HG02588 (cell line): ENCODE measurements around the gene HES6.
"Not testable (repeated sequence)": the region's sequence is repeated elsewhere in the genome, so short reads cannot be mapped to it uniquely, and the experiment has no call there.

Experiments used
- ATAC-seq: cut with Tn5 transposase; IDR thresholded peaks from one replicate; pipeline ENCODE4 v1.9.1; 2021; ENCODE audit warnings: mild to moderate bottlenecking, moderate library complexity; ENCODE audit not compliant: unreplicated experiment

Gene HES6

GRCh38 chr2:238274152-238274865 lies 34.5 kb upstream of the HES6 start:
- ATAC-seq, result no peak

DNA sequence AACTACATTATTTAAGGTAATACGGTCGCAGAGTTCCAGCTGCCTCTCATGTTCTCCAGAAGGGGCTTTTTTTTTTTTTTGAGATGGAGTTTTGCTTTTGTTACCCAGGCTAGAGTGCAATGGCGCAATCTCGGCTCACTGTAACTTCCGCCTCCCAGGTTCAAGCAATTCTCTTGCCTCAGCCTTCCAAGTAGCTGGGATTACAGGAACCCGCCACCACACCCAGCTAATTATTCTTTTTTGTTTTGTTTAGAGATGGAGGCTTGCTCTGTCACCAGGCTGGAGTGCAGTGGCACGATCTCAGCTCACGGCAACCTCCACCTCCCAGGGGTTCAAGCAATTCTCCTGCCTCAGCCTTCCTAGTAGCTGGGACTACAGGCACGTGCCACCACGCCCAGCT lies 33.6 kb upstream of the HES6 start:
- not testable (repeated sequence) for ATAC-seq

DNA sequence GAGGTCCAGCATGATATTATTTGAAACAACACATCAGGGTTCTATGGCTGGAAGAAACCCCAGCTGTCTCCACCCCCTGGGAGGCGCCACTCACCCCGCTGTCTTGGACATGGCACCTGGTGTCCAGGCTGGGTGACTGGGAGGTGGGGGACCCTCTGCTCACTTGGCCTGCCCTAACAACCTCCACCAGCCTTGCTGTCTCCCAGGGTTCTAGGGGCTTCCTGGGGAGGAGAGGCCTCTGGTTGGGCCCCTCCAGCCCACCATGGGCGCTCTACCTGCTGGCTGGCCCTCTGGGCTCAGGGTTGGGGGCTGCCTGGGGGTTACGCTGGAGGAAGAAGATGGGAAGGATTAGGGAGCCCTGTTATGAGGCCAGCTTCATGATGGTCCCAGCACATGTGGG lies 32.3 kb upstream of the HES6 start:
- no peak for ATAC-seq

- ATAC-seq, result not testable (repeated sequence)
Measured at GRCh38 chr2:238271686-238272085, 31.8 kb upstream of the HES6 start.

DNA sequence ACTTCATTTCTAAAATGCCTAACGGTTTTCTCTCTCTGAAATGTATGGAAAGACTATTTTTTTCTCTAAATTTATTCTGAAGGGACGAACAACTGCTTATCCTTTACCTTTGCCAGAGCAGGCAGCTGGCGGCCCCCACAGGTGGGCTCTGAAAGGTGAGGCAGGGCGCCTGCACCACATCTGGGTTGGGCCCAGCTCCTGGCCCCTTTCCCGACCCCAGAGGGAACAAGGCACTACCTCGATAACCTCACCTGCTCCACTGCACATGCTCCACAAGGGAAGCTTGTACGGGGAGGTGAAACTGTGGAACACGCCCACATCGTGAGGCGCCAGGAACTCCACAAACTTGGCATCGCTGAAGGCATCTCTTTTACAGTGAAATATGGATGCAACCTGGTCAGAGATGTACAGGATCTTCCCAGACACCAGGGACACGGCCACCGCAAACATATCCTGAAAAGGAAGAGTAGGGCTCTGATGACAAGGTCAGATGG lies 31.3 kb upstream of the HES6 start:
- ATAC-seq, result no peak

- no peak for ATAC-seq
Measured at GRCh38 chr2:238270606-238271005, 30.8 kb upstream of the HES6 start.

DNA sequence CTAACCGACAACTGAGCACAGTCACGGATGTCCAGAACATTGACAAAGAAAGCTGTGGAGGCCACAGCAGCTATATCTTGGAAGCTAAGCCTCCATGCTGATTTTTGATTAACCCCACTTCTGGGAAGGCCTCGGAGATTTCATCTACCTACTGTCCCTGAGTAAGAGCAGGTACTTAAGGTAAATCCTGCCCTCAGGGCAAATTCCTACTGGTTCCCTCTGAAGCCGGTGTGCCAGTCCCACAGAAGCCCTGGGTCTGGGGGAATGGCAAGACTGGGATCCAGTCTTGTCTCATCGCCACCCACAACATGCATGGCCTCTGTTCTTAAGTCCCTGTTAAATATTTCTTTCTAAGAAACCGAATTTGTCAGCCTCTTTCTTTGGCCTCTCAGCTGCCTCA lies 29.9 kb upstream of the HES6 start:
- ATAC-seq, result no peak

DNA sequence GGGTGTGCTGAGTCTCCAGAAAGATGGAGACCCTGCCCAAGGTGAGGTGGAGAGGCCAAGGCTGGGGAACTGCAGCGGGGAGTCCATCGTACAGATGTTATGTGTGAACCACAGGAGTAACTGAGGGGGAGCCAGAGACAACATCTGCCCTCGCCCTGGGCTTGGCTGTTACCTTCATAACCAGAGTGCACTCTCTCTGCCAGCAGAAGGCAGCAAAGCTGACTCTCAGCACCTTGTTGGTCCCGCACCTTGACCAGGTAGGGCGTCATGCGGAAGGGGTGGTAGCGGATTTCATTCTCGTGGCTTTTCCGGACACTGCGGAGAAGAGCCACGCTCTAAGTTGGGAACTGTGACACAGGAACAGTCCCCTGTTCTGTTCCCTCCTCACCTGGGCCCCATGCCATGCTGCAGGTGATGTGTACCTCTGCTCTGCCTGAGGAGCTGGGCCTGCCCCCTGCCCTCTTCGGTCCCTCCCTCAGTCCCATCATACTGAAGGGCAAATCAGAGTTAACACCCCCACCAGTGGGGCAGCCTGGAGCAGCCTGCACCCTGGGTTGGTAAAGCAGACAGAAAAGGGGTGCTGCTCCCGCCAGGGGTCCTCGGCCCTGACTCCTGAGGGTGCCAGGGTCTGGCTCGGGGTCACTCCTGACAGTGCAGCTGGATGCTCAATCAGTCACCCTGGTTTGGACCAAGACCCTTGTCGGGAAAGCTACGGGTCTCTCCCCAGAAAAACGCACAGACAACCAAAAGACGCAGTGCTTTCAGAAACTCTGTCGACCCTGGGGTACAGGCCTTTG lies 28.2 kb upstream of the HES6 start:
- ATAC-seq, result no peak

GRCh38 chr2:238267341-238267710 lies 27.5 kb upstream of the HES6 start:
- no peak for ATAC-seq

DNA sequence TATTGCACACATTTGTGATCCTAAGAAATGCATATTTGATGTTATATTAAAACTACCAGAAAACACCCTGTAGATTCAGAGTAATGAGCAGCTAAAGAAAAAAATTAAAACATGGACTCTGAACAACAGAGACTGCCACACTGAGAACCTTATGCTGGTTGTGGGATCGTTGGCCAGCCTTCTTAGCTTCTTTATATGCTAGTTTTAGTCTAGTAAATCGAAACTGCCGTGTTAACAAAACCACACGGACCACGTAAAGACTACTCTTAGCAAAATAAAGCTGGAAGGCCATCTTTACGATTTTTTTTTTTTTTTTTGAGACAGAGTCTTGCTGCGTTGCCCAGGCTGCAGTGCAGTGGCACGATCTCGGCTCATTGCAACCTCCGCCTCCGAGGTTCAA lies 25.8 kb upstream of the HES6 start:
- no peak for ATAC-seq

DNA sequence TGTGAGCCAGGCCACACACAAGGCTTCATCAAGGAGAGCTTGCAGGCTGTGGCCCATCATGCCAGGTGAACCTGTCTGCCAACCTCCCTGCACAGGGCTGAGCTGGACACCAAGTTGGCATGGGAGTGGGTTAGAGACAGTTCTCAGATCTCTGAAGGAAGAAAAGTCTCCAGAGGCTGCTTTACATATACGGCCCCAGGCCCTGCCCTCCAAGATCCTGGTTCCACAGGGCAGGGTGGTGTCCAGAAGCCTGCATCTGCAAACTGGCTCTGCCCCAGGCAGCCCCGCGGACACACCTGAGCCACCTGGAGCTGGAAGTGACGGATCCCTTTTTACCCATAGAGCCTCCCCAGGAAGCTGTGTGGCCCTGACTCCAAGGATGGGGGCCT lies 24.2 kb upstream of the HES6 start:
- no peak for ATAC-seq

DNA sequence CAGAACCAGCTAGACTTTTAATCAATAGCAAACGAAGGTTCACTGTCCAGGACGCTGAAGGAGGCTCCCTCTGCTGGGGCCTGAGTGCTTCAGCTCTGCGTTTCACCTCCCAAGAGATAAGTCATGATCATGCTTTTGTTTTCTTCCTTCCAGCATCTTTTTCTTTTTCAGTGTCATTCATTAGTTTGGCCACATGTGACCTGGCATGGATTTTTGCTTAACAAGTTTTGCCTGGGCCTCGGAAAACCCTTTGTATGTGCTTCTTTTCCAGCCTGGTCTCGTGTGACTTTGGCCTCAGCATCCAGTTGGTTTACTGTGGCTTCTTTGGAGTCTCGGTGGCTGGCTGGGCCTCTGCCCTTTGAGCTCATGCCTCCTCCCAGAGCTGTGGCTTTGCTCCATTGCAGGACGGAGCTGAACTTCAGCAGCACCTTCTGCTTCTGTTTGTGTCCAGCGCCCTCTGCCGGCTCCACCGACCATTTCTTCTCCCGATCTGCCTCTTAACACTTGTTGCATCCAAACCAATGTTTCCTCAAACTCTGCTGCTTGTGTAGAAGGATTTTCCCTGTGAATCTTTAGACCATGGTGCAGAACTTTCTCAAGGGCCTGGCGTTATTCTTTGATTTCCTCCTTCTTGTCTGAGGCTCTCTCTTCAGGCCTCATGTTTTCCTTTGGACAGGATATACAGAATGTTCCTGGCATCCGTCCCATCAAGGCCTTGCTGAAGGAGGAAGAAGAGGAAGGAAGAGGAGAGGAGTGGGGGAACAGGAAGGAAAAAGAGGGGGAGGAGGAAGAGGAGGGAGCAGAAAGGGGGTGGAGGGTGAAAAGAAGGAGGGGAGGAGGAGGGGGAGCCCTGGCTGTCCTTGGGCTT lies 23.6 kb upstream of the HES6 start:
- no peak for ATAC-seq

DNA sequence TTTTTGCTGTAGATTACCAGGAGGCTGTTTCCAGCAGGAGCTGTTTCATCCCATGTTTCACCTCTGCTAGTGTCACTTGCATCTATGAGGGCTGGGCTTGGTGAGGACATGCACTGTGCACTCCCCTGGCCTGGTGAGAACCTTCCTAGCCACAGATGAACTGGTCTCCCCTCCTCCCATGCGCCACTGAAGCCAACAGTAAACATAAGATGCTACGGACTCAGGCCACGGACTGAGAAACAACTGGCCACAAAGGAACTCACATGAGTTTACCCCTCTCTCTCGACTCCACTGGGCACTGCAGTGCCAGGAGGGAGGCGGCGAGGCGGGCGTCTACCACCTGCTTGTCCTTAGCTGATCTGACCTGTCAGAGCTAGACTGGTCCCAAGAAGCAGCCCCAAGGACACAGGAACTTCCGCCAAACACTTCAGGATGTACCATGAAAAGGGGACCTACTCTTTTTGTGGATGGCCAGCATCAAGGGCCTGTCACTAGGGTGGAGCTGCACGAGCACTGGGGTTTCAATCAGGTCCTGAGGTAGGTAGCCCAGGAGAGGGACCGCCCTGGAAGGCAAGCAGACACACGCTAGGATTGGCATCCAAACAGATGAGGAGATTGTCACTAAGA lies 22.8 kb upstream of the HES6 start:
- no peak for ATAC-seq

DNA sequence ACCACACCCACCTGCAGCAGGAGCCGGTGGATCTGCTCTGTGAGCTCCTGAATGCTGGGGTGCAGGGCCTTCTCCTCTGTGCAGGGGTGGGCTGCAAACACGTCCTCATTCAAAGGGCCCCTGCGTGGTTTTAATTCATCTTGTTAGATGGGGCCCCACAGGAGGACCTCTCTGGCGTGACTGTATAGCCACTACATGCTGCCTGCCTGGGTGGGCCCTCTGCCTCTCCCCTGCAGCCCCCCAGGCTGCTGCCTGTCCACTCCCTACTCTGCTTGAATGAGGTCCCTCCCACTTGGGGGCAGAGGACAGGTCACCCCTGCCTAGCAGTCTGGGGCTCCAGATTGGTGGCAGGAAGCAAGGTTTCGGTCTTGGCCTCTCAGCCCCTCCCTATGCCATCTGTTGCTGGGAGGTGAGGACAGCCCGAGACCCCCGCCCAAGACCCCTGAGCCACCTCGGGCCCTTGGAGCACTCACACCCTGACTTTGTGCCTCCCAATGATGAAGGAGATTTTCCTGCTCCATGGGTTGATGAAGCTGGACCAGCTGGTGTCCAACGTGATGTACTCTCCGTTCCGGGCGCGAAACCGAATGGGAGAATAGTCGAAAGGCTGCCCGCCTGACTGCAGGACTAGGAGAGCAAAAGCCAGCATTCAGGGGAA lies 22.0 kb upstream of the HES6 start:
- ATAC-seq, result no peak

GRCh38 chr2:238260883-238261282 lies 21.0 kb upstream of the HES6 start:
- ATAC-seq, result no peak

DNA sequence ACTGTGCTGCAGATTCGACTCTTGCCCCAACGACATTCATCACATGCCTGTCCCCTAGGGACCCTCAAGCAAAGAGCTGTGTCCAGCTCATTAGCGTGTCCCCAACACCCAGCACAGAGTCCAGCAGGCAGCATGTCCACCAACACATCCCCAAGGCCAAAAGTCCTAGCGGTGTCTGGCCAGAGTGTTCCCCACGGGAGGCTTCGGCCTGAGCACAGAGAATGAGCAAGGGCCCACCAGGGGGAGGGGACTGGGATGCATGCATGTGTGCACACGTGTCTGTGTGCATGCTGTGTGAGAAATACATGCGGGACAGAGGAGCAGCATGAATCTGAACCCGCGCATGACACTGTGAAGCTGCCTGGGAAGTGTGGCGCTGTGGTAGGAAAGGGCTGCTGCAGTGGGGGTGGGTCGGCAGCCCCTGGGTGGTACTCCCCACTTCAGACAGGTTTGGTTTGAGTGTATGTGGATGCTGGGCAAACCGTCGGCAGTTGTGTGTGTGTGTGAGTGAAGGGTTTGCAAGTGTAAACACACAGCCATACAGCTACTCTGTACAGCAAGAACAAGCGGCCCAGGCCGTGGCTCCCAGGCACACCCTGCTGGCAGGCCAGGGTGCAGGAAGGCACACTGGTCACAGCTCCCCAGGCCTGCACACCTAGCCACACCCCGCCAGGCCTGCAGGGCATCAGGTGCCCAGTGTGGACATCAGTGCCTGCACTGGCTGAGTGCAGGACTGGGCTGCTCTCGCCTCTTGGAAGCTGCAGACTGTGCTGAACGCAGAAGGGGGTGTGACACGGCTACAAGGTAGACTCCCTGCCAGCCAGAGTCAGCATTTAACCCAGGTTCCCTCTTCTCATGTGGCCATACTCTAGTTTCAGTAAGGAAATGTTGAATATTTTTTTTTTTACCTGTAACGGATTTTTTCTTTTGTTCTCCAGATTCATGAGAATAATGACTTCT lies 19.5 kb upstream of the HES6 start:
- no peak for ATAC-seq

- ATAC-seq, result no peak
Measured at GRCh38 chr2:238257786-238258700, 18.2 kb upstream of the HES6 start.

DNA sequence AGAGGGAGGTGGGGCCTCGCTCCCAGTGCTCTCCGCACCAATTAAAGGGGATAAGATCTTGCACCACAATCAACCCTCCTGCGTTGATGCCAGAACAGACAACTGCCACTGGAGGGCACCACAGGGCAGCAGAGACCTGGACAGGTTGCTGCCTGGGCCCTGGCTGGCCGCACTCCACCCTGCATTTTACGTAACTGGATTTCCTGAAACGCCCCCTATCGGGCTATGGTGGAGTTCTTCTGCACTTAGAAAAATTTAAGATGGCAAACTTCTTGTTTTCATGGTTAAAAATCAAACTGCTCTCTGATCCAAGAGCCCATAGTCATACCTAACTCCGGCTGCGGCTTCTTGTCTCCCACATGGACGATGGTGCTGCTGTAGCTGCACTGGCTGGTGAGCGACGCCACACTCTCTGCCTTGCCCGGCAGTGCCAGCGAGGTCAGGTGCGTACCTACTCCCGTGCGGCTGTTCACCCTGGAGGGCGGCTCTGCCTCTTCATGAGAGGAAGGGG lies 16.8 kb upstream of the HES6 start:
- no peak for ATAC-seq
